Body of pancreas (tissue), 4 donors: ENCODE measurements around the gene RFXANK. TPM values are rescaled to one million over a fixed set of nuclear protein-coding genes. Genes with fewer than 3 reads are reported as not detected.

ENCODE experiments used
- ATAC-seq: fragments of 150-250 bp; one replicate; pipeline ENCODE4 v1.9.1; 2016
- DNase-seq, 4 donors: peaks; one replicate each; pipeline ENCODE4 v3.0.0-alpha.2; 2019
- H3K27ac ChIP-seq, 4 donors: fragments of 200-600 bp; sonication (generic); 1 replicate in 3 of 4; 2 replicates in 1 of 4; pipeline versions ENCODE4 v1.5.1 to v1.6.1; 2016 to 2019; ENCODE audit warnings: mild to moderate bottlenecking in 1 of 4, mixed read lengths in 1 of 4, moderate library complexity in 1 of 4
- H3K27me3 ChIP-seq, 2 donors: fragments of 200-600 bp; sonication (generic); one replicate each; pipeline ENCODE4 v1.6.0; 2016; ENCODE audit warnings: mild to moderate bottlenecking in 1 of 2
- H3K36me3 ChIP-seq, 2 donors: fragments of 200-600 bp; sonication (generic); replicated peaks in 1 of 2; 2 replicates each; pipeline ENCODE4 v1.5.1; 2016; ENCODE audit warnings: low read depth in 2 of 2; ENCODE audit not compliant: insufficient read depth in 1 of 2
- H3K4me1 ChIP-seq: fragments of 200-600 bp; sonication (generic); one replicate; pipeline ENCODE4 v1.6.0; 2016
- H3K4me3 ChIP-seq, 2 donors: fragments of 200-600 bp; sonication (generic); 1 replicate in 1 of 2; 2 replicates in 1 of 2; pipeline ENCODE4 v1.5.1; 2016 to 2019
- H3K9me3 ChIP-seq, 3 donors: fragments of 200-600 bp; sonication (generic); 1 replicate in 2 of 3; 2 replicates in 1 of 3; pipeline ENCODE4 v1.5.1; 2016
- POLR2A ChIP-seq, 3 donors: fragments of 450-650 bp; IDR thresholded peaks; one replicate each; pipeline ENCODE4 v1.6.1; 2016; ENCODE audit warnings: antibody characterized with exemption in 3 of 3, mild to moderate bottlenecking in 2 of 3
- WGBS, 2 donors: methylation state at CpG; one replicate each; pipeline ENCODE4 v1.1.5; 2017; 5-methylcytosine and 5-hydroxymethylcytosine counted together
- intact Hi-C: fragments of 100-400 bp; cut with DNase I; formaldehyde crosslinking; loops from one replicate; pipeline ENCODE4 v1.15.1; 2023
- total RNA-seq, 2 donors: library from RNA; depleted of rRNA; stranded (reverse); fragments of >200 nt; gene quantifications; one replicate each; pipeline ENCODE4 v1.1.0, GENCODE V29; 2016
- TF ChIP-seq, protein P1 (sequence below), 7 experiments: fragments of 450-650 bp in 4 of 7; fragments of 200-600 bp in 3 of 7; sonication (generic) in 3 of 7; IDR thresholded peaks; one replicate each; pipeline ENCODE4 v1.5.1; 2016 to 2019; ENCODE audit warnings: antibody characterized with exemption in 7 of 7

RFXANK gene
- total RNA-seq, 2 donors from 2014 or later, result 16.1 to 43.8 TPM

DNA sequence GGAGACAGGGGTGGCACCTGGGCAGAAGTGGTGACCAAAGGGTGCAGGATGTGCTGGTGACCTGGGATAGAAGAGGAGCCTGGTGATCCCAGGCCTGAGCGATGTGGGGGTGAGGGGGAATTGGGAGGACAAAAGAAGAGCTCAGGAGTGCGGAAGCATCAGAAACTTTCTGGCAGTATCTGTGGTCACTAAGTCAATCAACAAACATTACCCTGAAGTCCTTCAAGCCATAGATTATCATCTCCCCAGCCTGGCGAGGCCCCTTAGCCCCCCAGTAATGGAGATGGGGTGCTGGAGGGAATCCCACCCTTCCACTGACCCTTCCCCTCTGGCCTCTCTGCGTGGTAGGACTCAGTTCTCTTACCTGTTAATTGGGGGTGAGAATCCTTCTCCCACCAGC is 32.5 kb upstream of the RFXANK start:
- no peak for ATAC-seq

DNA sequence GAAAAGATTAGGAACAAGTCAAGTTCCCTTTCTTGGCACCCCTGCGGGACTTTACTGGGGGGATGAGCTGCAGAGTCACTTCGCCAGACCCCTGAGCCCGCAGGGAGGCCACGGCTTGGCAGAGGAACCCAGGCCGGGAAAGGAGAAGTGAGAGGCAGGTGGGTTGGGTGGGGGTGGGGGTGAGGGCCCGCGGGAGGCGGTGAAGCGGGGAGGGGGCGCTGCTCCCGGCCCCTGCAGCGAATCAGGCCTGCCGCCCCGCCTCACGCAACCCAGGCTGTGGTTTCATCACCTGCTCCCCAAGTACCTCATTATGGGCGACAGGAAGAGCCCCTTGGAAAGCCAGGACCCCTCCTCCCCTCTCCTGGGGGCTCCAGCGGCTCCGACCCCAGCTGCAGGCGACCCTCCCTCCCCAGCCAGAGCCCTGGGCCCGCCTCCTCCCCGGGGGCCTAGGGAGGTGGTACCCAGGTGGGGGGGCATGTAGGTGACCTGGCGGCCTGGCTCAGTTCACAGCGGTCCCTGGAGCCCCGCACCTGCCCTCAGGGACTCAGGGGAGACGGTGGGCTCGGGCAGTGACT is 31.5 kb upstream of the RFXANK start:
- Histone ChIP-seq H3K36me3 (no peaks in the 10 kb centered on the region), H3K27me3 (no peaks in the 10 kb centered on the region), H3K4me3 (no peak overlapping the region), H3K4me1 (no peaks in the 10 kb centered on the region), H3K27ac (no peak overlapping the region), H3K9me3 (no peaks in the 10 kb centered on the region)
- DNase-seq, result no peak
- intact Hi-C loops, result no loop called here
- TF ChIP-seq, protein P1, sequence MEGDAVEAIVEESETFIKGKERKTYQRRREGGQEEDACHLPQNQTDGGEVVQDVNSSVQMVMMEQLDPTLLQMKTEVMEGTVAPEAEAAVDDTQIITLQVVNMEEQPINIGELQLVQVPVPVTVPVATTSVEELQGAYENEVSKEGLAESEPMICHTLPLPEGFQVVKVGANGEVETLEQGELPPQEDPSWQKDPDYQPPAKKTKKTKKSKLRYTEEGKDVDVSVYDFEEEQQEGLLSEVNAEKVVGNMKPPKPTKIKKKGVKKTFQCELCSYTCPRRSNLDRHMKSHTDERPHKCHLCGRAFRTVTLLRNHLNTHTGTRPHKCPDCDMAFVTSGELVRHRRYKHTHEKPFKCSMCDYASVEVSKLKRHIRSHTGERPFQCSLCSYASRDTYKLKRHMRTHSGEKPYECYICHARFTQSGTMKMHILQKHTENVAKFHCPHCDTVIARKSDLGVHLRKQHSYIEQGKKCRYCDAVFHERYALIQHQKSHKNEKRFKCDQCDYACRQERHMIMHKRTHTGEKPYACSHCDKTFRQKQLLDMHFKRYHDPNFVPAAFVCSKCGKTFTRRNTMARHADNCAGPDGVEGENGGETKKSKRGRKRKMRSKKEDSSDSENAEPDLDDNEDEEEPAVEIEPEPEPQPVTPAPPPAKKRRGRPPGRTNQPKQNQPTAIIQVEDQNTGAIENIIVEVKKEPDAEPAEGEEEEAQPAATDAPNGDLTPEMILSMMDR (IDR thresholded peaks at IDR 0.05), result no peak
- TF ChIP-seq POLR2A (IDR thresholded peaks at IDR 0.05), result no peak
- ATAC-seq, result no peak
- WGBS, 2 donors, result 62 to 100% methylated on average over 1 to 15 of the region's 26 CpGs

More for the DNA sequence above, 32.5 kb upstream of the RFXANK start:
- H3K4me1 ChIP-seq, result no peaks in the 10 kb centered on the region
- H3K36me3 ChIP-seq, result no peaks in the 10 kb centered on the region
- no peak overlapping the region for H3K4me3 ChIP-seq
- 79 to 84% methylated on average over 4 of the region's 4 CpGs for WGBS, 2 donors
- H3K27me3 ChIP-seq, result no peaks in the 10 kb centered on the region
- no peaks in the 10 kb centered on the region for H3K9me3 ChIP-seq
- no peak for DNase-seq
- intact Hi-C loops, result no loop called here
- H3K27ac ChIP-seq, result no peak overlapping the region
- TF ChIP-seq, protein P1 (IDR thresholded peaks at IDR 0.05), result no peak
- no peak for TF ChIP-seq POLR2A (IDR thresholded peaks at IDR 0.05)

DNA sequence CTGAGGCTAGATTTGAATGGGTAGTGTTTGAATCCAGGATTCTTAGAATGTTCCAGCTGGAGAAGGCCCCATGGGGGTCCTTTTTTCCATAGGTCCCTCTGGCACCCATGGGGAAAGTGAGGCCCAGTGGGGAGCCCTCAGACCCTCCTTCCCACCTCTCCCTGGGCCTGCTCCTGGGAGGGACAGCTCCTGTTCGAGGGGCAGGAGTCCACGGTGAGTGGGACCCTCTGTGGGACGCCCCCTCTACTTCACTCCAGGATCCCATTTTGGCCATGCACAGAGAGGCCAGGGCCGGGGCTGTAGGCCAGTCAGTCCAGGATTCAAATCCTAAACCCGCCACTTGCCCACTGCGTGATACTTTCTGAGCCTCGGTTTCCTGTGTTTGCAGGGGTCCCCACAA is 29.6 kb upstream of the RFXANK start:
- Histone ChIP-seq H3K9me3 (no peaks in the 10 kb centered on the region), H3K27ac (no peak overlapping the region), H3K4me1 (no peaks in the 10 kb centered on the region), H3K36me3 (no peaks in the 10 kb centered on the region), H3K27me3 (no peaks in the 10 kb centered on the region), H3K4me3 (no peak overlapping the region)
- 76 to 93% methylated on average over 7 of the region's 7 CpGs for WGBS, 2 donors
- TF ChIP-seq POLR2A (IDR thresholded peaks at IDR 0.05), result no peak
- TF ChIP-seq, protein P1 (IDR thresholded peaks at IDR 0.05), result no peak
- DNase-seq (no peak), ATAC-seq (no peak)
- intact Hi-C loops, result no loop called here

DNA sequence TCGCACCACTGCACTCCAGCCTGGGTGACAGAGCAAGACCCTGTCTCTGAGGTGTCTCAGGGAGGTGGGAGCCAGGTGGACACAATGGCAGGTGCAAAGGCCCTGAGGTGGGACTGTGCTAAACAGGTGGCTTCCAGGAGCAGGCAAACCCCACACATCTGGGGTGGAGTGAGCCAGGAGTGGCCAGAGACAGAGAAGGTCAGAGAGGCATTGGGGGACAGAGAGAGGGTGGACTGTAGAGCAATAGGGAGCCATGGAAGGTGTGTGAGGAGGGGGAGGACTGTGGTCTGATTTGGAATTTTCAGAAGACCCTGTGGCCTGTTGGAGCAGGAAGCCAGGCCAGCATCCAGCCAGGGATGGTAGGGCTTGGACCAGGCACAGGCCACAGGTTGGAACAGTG is 26.7 kb upstream of the RFXANK start:
- no peaks in the 10 kb centered on the region for H3K27me3 ChIP-seq
- no peak overlapping the region for H3K4me3 ChIP-seq
- H3K9me3 ChIP-seq, result no peaks in the 10 kb centered on the region
- intact Hi-C loops, result no loop called here
- H3K36me3 ChIP-seq, result no peaks in the 10 kb centered on the region
- H3K27ac ChIP-seq, result no peak overlapping the region
- DNase-seq (no peak), ATAC-seq (no peak)
- peaks cover 7% of the 10 kb centered on the region for H3K4me1 ChIP-seq
- WGBS, 2 donors, result 100% methylated on average over 1 of the region's 1 CpG
- no peak for TF ChIP-seq POLR2A (IDR thresholded peaks at IDR 0.05)
- TF ChIP-seq, protein P1 (IDR thresholded peaks at IDR 0.05), result no peak

DNA sequence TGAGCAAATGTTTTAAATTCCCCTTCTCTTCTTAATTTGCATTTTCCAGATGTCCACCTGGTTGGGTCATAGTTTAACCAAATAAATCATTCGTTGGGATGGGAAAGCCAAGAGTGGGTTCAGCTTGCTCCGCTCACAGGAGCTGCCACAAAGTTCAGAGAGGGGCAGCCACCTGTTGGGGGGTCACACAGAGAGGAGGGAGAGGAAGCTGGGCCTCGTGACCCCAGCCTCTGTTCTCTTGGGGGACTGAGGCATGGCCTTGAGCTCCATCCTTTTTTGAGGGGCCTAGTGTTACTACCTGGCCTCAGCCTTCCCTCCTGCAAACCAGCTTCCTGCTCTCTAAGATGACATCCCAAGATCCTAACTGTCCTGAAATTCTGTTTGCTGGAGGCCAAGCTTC is 24.4 kb upstream of the RFXANK start:
- Histone ChIP-seq H3K4me3 (no peak overlapping the region), H3K9me3 (no peaks in the 10 kb centered on the region), H3K27ac (no peak overlapping the region), H3K4me1 (peaks cover 11% of the 10 kb centered on the region), H3K36me3 (no peaks in the 10 kb centered on the region), H3K27me3 (no peaks in the 10 kb centered on the region)
- 83 to 86% methylated on average over 3 of the region's 3 CpGs for WGBS, 2 donors
- TF ChIP-seq, protein P1 (IDR thresholded peaks at IDR 0.05), result no peak
- no peak for TF ChIP-seq POLR2A (IDR thresholded peaks at IDR 0.05)
- no peak for DNase-seq
- intact Hi-C loops, result no loop called here
- ATAC-seq, result no peak
